Measurements from ENCODE around the gene SAP30L.

Gene SAP30L

GRCh38 chr5:154456540-154456939, 10.7 kb downstream of the SAP30L start:
- no peak overlapping the region for H3K4me3 ChIP-seq (ENCODE audit: low read depth, low read length)
- POLR2A ChIA-PET = no interaction called here
- no peak for TF ChIP-seq CTCF (IDR thresholded peaks at IDR 0.05; ENCODE audit: insufficient read depth, low read length, missing control alignments)
- CTCF ChIA-PET = interaction anchor here (0.9 to 5.7 kb wide), 3 partner anchors 11 to 153 kb away, joined by 3 to 47 read pairs (median 3); no protein-coding TSS in a partner anchor
- DNase-seq (ENCODE audit: low read depth, low spot score) = no peak

GRCh38 chr5:154459015-154459414, 13.2 kb downstream of the SAP30L start:
- CTCF ChIA-PET = interaction anchor here (5.7 to 7.8 kb wide), 2 partner anchors 8 to 9 kb away, joined by 37 to 47 read pairs; no protein-coding TSS in a partner anchor

GRCh38 chr5:154460172-154460571, 14.4 kb downstream of the SAP30L start:
- ChIA-PET CTCF (interaction anchor here (1.8 to 13.3 kb wide), 5 partner anchors 7 to 388 kb away, joined by 4 to 228 read pairs (median 37); no protein-coding TSS in a partner anchor), POLR2A (interaction anchor here (0.6 kb wide), 1 partner anchor 248 kb away, joined by 4 read pairs; no protein-coding TSS in a partner anchor)
- no peak overlapping the region for H3K4me3 ChIP-seq (ENCODE audit: low read depth, low read length)
- no peak for DNase-seq (ENCODE audit: low read depth, low spot score)
- no peak for TF ChIP-seq CTCF (IDR thresholded peaks at IDR 0.05; ENCODE audit: insufficient read depth, low read length, missing control alignments)

More at GRCh38 chr5:154459015-154459414, 13.2 kb downstream of the SAP30L start:
- no peak for DNase-seq (ENCODE audit: low read depth, low spot score)
- no peak overlapping the region for H3K4me3 ChIP-seq (ENCODE audit: low read depth, low read length)
- TF ChIP-seq CTCF (IDR thresholded peaks at IDR 0.05; ENCODE audit: insufficient read depth, low read length, missing control alignments) = no peak
- POLR2A ChIA-PET = no interaction called here

GRCh38 chr5:154461531-154461930, 15.7 kb downstream of the SAP30L start:
- TF ChIP-seq CTCF (IDR thresholded peaks at IDR 0.05; ENCODE audit: insufficient read depth, low read length, missing control alignments) = peak; percentile 25
- CTCF ChIA-PET = interaction anchor here (0.7 to 13.3 kb wide), 11 partner anchors 12 to 1929 kb away, joined by 3 to 228 read pairs (median 4); no protein-coding TSS in a partner anchor
- no peak overlapping the region for H3K4me3 ChIP-seq (ENCODE audit: low read depth, low read length)
- no peak for DNase-seq (ENCODE audit: low read depth, low spot score)
- POLR2A ChIA-PET = no interaction called here

- no peak for DNase-seq (ENCODE audit: low read depth, low spot score)
- H3K4me3 ChIP-seq (ENCODE audit: low read depth, low read length) = no peak overlapping the region
- ChIA-PET POLR2A (no interaction called here), CTCF (interaction anchor here (0.8 to 13.3 kb wide), 9 partner anchors 11 to 489 kb away, joined by 3 to 228 read pairs (median 8); no protein-coding TSS in a partner anchor)
- no peak for TF ChIP-seq CTCF (IDR thresholded peaks at IDR 0.05; ENCODE audit: insufficient read depth, low read length, missing control alignments)
Observed at GRCh38 chr5:154464438-154464837, 18.6 kb downstream of the SAP30L start.

GRCh38 chr5:154465169-154465568, 19.4 kb downstream of the SAP30L start:
- CTCF ChIA-PET = interaction anchor here (1.6 to 13.3 kb wide), 10 partner anchors 12 to 490 kb away, joined by 3 to 228 read pairs (median 17); partner anchors contain the start of gene HAND1
- POLR2A ChIA-PET = no interaction called here
- no peak overlapping the region for H3K4me3 ChIP-seq (ENCODE audit: low read depth, low read length)
- DNase-seq (ENCODE audit: low read depth, low spot score) = no peak
- TF ChIP-seq CTCF (IDR thresholded peaks at IDR 0.05; ENCODE audit: insufficient read depth, low read length, missing control alignments) = no peak

Measured in AG04449 (cell line).